Tibial artery (tissue), 4 donors: ENCODE data around the gene RANBP10.

Experiments used
- DNase-seq, 2 donors: peaks; one replicate each; pipeline ENCODE4 v3.0.0-alpha.2; 2019
- H3K27ac ChIP-seq, 2 donors: fragments of 200-600 bp; sonication (generic) in 1 of 2; 1 replicate in 1 of 2; 2 replicates in 1 of 2; pipeline ENCODE4 v1.5.1; 2018 to 2019; ENCODE audit warnings: mild to moderate bottlenecking in 1 of 2
- H3K27me3 ChIP-seq, 2 donors: fragments of 200-600 bp; sonication (generic) in 1 of 2; one replicate each; pipeline versions ENCODE4 v1.5.1 to v1.6.0; 2016 to 2019
- H3K36me3 ChIP-seq, 3 donors: fragments of 200-600 bp; sonication (generic) in 2 of 3; one replicate each; pipeline ENCODE4 v1.5.1; 2016 to 2019; ENCODE audit warnings: mild to moderate bottlenecking in 2 of 3
- H3K4me1 ChIP-seq, 4 donors: fragments of 200-600 bp; sonication (generic) in 2 of 4; 1 replicate in 3 of 4; 2 replicates in 1 of 4; pipeline ENCODE4 v1.5.1; 2016 to 2019
- H3K4me3 ChIP-seq, 2 donors: fragments of 200-600 bp; sonication (generic) in 1 of 2; 1 replicate in 1 of 2; 2 replicates in 1 of 2; pipeline ENCODE4 v1.5.1; 2018 to 2019; ENCODE audit warnings: mild to moderate bottlenecking in 2 of 2
- H3K9me3 ChIP-seq, 3 donors: fragments of 200-600 bp; sonication (generic) in 1 of 3; one replicate each; pipeline ENCODE4 v1.5.1; 2016 to 2019
- intact Hi-C: fragments of 100-400 bp; cut with DNase I; formaldehyde crosslinking; loops from one replicate; pipeline ENCODE4 v1.15.0; 2023; ENCODE audit warnings: low total_unique reads
- TF ChIP-seq, protein P1 (sequence below), 2 experiments: fragments of 200-600 bp in 1 of 2; fragments of 450-650 bp in 1 of 2; IDR thresholded peaks; one replicate each; pipeline ENCODE4 v1.5.1; 2017 to 2019; ENCODE audit warnings: antibody characterized with exemption in 2 of 2, mild to moderate bottlenecking in 1 of 2, moderate library complexity in 1 of 2

RANBP10 gene

DNA sequence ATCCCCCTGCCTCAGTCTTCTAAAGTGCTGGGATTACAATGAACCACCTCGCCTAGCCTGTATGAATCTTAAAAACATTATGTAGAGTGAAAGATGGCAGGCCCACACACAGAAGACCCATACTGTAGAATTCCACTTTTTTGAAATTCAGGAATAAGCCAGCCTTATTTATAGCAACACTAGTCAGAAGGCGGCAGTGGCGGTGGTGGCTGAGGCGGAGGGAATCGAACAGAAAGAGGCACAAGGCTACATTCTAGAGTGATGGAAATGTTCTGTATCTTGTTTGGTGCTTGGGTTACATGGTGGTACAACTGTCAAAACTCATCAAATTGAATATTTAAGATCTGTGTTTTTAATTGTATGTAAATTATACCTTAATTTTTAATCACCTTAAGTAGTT lies 98.6 kb downstream of the RANBP10 start:
- Histone ChIP-seq H3K27me3 (no peaks in the 10 kb centered on the region), H3K4me3 (no peak overlapping the region), H3K27ac (no peak overlapping the region), H3K9me3 (no peaks in the 10 kb centered on the region), H3K4me1 (no peaks in the 10 kb centered on the region), H3K36me3 (no peaks in the 10 kb centered on the region)
- intact Hi-C loops: no loop called here
- no peak for DNase-seq
- TF ChIP-seq, protein P1, sequence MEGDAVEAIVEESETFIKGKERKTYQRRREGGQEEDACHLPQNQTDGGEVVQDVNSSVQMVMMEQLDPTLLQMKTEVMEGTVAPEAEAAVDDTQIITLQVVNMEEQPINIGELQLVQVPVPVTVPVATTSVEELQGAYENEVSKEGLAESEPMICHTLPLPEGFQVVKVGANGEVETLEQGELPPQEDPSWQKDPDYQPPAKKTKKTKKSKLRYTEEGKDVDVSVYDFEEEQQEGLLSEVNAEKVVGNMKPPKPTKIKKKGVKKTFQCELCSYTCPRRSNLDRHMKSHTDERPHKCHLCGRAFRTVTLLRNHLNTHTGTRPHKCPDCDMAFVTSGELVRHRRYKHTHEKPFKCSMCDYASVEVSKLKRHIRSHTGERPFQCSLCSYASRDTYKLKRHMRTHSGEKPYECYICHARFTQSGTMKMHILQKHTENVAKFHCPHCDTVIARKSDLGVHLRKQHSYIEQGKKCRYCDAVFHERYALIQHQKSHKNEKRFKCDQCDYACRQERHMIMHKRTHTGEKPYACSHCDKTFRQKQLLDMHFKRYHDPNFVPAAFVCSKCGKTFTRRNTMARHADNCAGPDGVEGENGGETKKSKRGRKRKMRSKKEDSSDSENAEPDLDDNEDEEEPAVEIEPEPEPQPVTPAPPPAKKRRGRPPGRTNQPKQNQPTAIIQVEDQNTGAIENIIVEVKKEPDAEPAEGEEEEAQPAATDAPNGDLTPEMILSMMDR (IDR thresholded peaks at IDR 0.05): no peak

DNA sequence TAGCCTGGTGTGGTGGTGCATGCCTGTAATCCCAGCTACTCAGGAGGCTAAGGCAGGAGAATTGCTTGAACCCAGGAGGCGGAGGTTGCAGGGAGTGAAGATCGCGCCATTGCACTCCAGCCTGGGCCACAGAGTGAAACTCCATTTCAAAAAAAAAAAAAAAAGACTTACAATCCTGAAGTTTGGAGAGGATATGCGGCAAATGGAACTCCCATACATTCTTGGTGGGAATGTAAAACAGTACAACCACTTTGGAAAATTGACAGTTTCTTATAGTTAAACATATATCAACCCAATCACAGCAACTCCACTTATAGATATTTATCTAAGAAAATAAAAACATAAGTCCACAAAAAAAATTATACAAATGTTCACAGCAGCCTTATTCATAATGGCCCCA lies 99.2 kb downstream of the RANBP10 start:
- no peaks in the 10 kb centered on the region for H3K9me3 ChIP-seq
- no peaks in the 10 kb centered on the region for H3K4me1 ChIP-seq
- DNase-seq: no peak
- TF ChIP-seq, protein P1 (IDR thresholded peaks at IDR 0.05): no peak
- no peak overlapping the region for H3K27ac ChIP-seq
- no peaks in the 10 kb centered on the region for H3K27me3 ChIP-seq
- no peak overlapping the region for H3K4me3 ChIP-seq
- intact Hi-C loops: no loop called here
- H3K36me3 ChIP-seq: no peaks in the 10 kb centered on the region

- DNase-seq: no peak
- no peak overlapping the region for H3K4me3 ChIP-seq
- H3K27ac ChIP-seq: no peak overlapping the region
- intact Hi-C loops: no loop called here
- H3K9me3 ChIP-seq: no peaks in the 10 kb centered on the region
- TF ChIP-seq, protein P1 (IDR thresholded peaks at IDR 0.05): no peak
- H3K36me3 ChIP-seq: no peaks in the 10 kb centered on the region
- no peaks in the 10 kb centered on the region for H3K27me3 ChIP-seq
- no peaks in the 10 kb centered on the region for H3K4me1 ChIP-seq
These were observed 102.2 kb downstream of the RANBP10 start for GRCh38 chr16:67704110-67704509.

- Histone ChIP-seq H3K27me3 (no peaks in the 10 kb centered on the region), H3K4me1 (no peaks in the 10 kb centered on the region), H3K4me3 (no peak overlapping the region), H3K36me3 (no peaks in the 10 kb centered on the region), H3K27ac (no peak overlapping the region), H3K9me3 (no peaks in the 10 kb centered on the region)
- intact Hi-C loops: no loop called here
- no peak for DNase-seq
- TF ChIP-seq, protein P1 (IDR thresholded peaks at IDR 0.05): no peak
These were observed 102.7 kb downstream of the RANBP10 start for GRCh38 chr16:67703626-67704025.

GRCh38 chr16:67702130-67702529 lies 104.2 kb downstream of the RANBP10 start:
- no peak overlapping the region for H3K27ac ChIP-seq
- intact Hi-C loops: no loop called here

More at GRCh38 chr16:67702130-67702529, 104.2 kb downstream of the RANBP10 start:
- no peaks in the 10 kb centered on the region for H3K27me3 ChIP-seq
- H3K9me3 ChIP-seq: no peaks in the 10 kb centered on the region
- peaks cover 0 to 10% (median 0%) of the 10 kb centered on the region in 3 donors for H3K36me3 ChIP-seq
- TF ChIP-seq, protein P1 (IDR thresholded peaks at IDR 0.05): no peak
- no peaks in the 10 kb centered on the region for H3K4me1 ChIP-seq
- DNase-seq: no peak
- no peak overlapping the region for H3K4me3 ChIP-seq
